Caco-2 (cell line): ENCODE measurements around the gene UGT1A5. TPM values are rescaled to one million over a fixed set of nuclear protein-coding genes. Genes with fewer than 3 reads are reported as not detected.

Experiments
- BruUV-seq: library from RNA; stranded (reverse); fragments of 400-500 nt; replicated peaks from 2 replicates; lab custom pipeline; 2021; lab: Mats Ljungman, UMichigan
- CTCF ChIA-PET: fragments of 300-600 bp; sonication (Branson Sonifier 250); formaldehyde crosslinking; loops from one replicate; lab custom pipeline; 2022; ENCODE audit warnings: antibody characterized with exemption; lab: Charles Lee
- POLR2A ChIA-PET: fragments of 300-600 bp; sonication (Branson Sonifier 250); formaldehyde crosslinking; loops from one replicate; lab custom pipeline; 2022; ENCODE audit warnings: antibody characterized with exemption; lab: Charles Lee
- DNase-seq, 2 experiments: peaks; one replicate each; pipeline versions ENCODE4 v3.0.0 to v3.0.0-alpha.2; 2020 to 2022
- H3K27me3 ChIP-seq: replicated peaks from 2 replicates; pipeline ENCODE4 v1.6.0; 2011; ENCODE audit warnings: low read length; ENCODE audit not compliant: control insufficient read depth, insufficient read depth
- H3K36me3 ChIP-seq: 2 replicates; pipeline ENCODE4 v1.5.1; 2011; ENCODE audit warnings: low read length; ENCODE audit not compliant: control insufficient read depth, insufficient read depth
- H3K4me1 ChIP-seq: fragments of 250-450 bp; sonication (Bioruptor Pico); 2 replicates; pipeline ENCODE4 v1.5.1; 2020; ENCODE audit warnings: mild to moderate bottlenecking
- H3K4me3 ChIP-seq: 2 replicates; pipeline ENCODE4 v1.5.1; 2011; ENCODE audit warnings: low read depth, mild to moderate bottlenecking, control low read depth, low read length
- H3K9me3 ChIP-seq: fragments of 250-450 bp; sonication (Bioruptor Pico); 2 replicates; pipeline ENCODE4 v1.5.1; 2020; ENCODE audit warnings: mild to moderate bottlenecking, moderate library complexity
- H3K27ac Mint-ChIP-seq: one replicate; pipeline ENCODE4 v1.8.0; 2022; ENCODE audit warnings: mixed read lengths; ENCODE audit not compliant: unreplicated experiment
- H3K27me3 Mint-ChIP-seq: one replicate; pipeline ENCODE4 v1.8.0; 2022; ENCODE audit warnings: mixed read lengths; ENCODE audit not compliant: insufficient read depth, unreplicated experiment
- H3K36me3 Mint-ChIP-seq: one replicate; pipeline ENCODE4 v1.8.0; 2022; ENCODE audit warnings: mild to moderate bottlenecking, mixed read lengths; ENCODE audit not compliant: insufficient read depth, unreplicated experiment
- H3K4me1 Mint-ChIP-seq: one replicate; pipeline ENCODE4 v1.8.0; 2022; ENCODE audit warnings: low read depth, mixed read lengths; ENCODE audit not compliant: unreplicated experiment
- H3K4me3 Mint-ChIP-seq: one replicate; pipeline ENCODE4 v1.8.0; 2022; ENCODE audit warnings: mild to moderate bottlenecking, moderate library complexity, mixed read lengths; ENCODE audit not compliant: unreplicated experiment
- H3K9me3 Mint-ChIP-seq: one replicate; pipeline ENCODE4 v1.8.0; 2022; ENCODE audit warnings: mixed read lengths; ENCODE audit not compliant: unreplicated experiment
- intact Hi-C: fragments of 100-400 bp; cut with micrococcal nuclease; formaldehyde crosslinking; loops from one replicate; pipeline ENCODE4 v1.10.0; 2022; ENCODE audit not compliant: unreplicated experiment
- total RNA-seq: library from RNA; stranded (reverse); gene quantifications from 2 replicates; pipeline ENCODE4 v1.2.3, GENCODE V29; 2022
- TF ChIP-seq, protein P1 (sequence below), 2 experiments: fragments of 200-600 bp in 1 of 2; IDR thresholded peaks; 1 replicate in 1 of 2; 2 replicates in 1 of 2; pipeline versions ENCODE4 v1.5.1 to v1.8.0; 2011 to 2022; ENCODE audit warnings: antibody characterized with exemption in 1 of 2, control low read depth in 1 of 2, inconsistent platforms in 1 of 2, low read depth in 1 of 2, low read length in 1 of 2, mild to moderate bottlenecking in 1 of 2, moderate library complexity in 1 of 2; ENCODE audit not compliant: insufficient read depth in 1 of 2, severe bottlenecking in 1 of 2, unreplicated experiment in 1 of 2

Gene UGT1A5
- total RNA-seq, 1 experiment from 2014 or later, result 1.2 TPM

DNA sequence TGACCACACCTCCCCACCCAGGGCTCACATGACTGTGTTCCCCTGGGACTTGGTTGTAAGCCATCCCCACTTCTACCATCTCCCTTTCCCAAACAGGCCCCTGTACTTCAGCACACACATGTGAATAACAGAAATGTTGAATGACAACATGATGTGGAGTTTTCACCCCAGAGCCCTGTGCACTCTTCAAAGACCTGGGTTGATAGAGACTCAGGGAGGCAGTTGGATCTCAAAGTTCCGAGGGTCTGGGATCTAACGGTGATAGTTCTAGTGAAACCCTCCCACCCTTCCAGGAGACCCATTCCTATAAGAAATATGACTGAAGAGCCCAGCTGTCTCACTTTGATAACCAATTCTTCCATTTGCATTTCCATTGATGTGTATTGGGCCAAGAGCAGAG, 65.3 kb downstream of the UGT1A5 start, which contains the start of gene MROH2A:
MROH2A (plus strand) TSS at position 301 of the 400 bp plus-strand sequence. CDS start 1,029 bp downstream, outside the sequence.
- no peaks in the 10 kb centered on the region for H3K36me3 ChIP-seq
- no peak within 1 kb of the TSS for H3K27ac Mint-ChIP-seq
- ChIA-PET POLR2A (no interaction called here), CTCF (no interaction called here)
- no peaks in the 10 kb centered on the region for H3K9me3 ChIP-seq
- H3K36me3 Mint-ChIP-seq, result peaks cover 17% of the 10 kb centered on the region
- H3K27me3 ChIP-seq, result no peaks in the 10 kb centered on the region
- H3K4me3 Mint-ChIP-seq, result no peak within 1 kb of the TSS
- no peak for DNase-seq
- no peaks in the 10 kb centered on the region for H3K27me3 Mint-ChIP-seq
- H3K4me1 Mint-ChIP-seq, result no peaks in the 10 kb centered on the region
- TF ChIP-seq, protein P1, sequence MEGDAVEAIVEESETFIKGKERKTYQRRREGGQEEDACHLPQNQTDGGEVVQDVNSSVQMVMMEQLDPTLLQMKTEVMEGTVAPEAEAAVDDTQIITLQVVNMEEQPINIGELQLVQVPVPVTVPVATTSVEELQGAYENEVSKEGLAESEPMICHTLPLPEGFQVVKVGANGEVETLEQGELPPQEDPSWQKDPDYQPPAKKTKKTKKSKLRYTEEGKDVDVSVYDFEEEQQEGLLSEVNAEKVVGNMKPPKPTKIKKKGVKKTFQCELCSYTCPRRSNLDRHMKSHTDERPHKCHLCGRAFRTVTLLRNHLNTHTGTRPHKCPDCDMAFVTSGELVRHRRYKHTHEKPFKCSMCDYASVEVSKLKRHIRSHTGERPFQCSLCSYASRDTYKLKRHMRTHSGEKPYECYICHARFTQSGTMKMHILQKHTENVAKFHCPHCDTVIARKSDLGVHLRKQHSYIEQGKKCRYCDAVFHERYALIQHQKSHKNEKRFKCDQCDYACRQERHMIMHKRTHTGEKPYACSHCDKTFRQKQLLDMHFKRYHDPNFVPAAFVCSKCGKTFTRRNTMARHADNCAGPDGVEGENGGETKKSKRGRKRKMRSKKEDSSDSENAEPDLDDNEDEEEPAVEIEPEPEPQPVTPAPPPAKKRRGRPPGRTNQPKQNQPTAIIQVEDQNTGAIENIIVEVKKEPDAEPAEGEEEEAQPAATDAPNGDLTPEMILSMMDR (IDR thresholded peaks at IDR 0.05; ENCODE audit: insufficient read depth in 1 of 2, low read depth in 1 of 2, low read length in 1 of 2, severe bottlenecking in 1 of 2, unreplicated experiment in 1 of 2), result no peak
- BruUV-seq, result no TSS peak
- peaks cover 10% of the 10 kb centered on the region for H3K9me3 Mint-ChIP-seq
- H3K4me1 ChIP-seq, result no peaks in the 10 kb centered on the region
- H3K4me3 ChIP-seq, result no peak within 1 kb of the TSS
- intact Hi-C loops, result no loop called here

DNA sequence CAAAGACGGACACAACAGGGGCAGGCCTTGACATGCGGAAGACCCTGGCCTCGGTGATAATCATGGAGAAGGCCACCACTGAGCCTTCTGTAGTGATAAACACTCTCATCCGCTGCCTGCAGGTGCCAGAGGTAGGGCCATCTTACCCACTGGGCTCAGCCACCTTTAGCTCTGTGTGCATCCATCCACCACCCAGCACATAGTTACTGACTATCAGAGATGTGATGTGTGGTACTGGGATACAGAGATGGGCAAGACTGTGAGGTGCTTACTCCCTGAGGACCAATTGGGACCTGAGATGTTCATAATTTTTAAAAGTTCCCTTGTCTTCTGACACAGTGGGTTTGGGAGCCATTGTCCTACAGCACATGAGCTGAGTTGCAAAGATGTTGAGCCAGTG, 67.0 kb downstream of the UGT1A5 start:
- Mint-ChIP-seq H3K4me3 (no peak overlapping the region), H3K27me3 (no peaks in the 10 kb centered on the region)

DNA sequence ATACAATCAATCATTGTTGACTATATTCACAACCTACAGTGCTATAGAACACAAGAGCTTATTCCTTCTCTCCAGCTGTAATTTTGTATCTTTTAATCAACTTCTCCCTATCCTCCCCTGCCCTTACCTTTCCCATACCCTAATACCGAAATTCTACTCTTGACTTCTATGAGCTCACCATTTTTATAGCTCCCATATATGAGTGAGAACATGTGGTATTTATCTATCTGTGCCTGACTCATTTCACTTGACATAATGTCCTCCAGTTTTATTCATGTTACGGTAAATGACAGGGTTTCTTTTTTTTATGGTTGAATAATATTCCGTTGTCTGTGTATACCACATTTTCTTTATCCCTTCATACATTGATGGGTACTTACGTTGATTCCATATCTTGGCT, 68.1 kb downstream of the UGT1A5 start:
- Histone ChIP-seq H3K4me3 (no peak overlapping the region), H3K27me3 (no peaks in the 10 kb centered on the region), H3K4me1 (no peaks in the 10 kb centered on the region), H3K9me3 (no peaks in the 10 kb centered on the region), H3K36me3 (no peaks in the 10 kb centered on the region)
- peaks cover 5% of the 10 kb centered on the region for H3K9me3 Mint-ChIP-seq
- ChIA-PET POLR2A (no interaction called here), CTCF (no interaction called here)
- no TSS peak for BruUV-seq
- no peak overlapping the region for H3K27ac Mint-ChIP-seq
- no peak for DNase-seq
- H3K27me3 Mint-ChIP-seq, result no peaks in the 10 kb centered on the region
- intact Hi-C loops, result no loop called here
- H3K4me1 Mint-ChIP-seq, result no peaks in the 10 kb centered on the region
- TF ChIP-seq, protein P1 (IDR thresholded peaks at IDR 0.05; ENCODE audit: insufficient read depth in 1 of 2, low read depth in 1 of 2, low read length in 1 of 2, severe bottlenecking in 1 of 2, unreplicated experiment in 1 of 2), result no peak
- H3K4me3 Mint-ChIP-seq, result no peak overlapping the region
- H3K36me3 Mint-ChIP-seq, result peaks cover 10% of the 10 kb centered on the region

More for the DNA sequence above, 67.0 kb downstream of the UGT1A5 start:
- no peaks in the 10 kb centered on the region for H3K36me3 ChIP-seq
- peaks cover 10% of the 10 kb centered on the region for H3K9me3 Mint-ChIP-seq
- ChIA-PET CTCF (no interaction called here), POLR2A (no interaction called here)
- intact Hi-C loops, result no loop called here
- H3K27me3 ChIP-seq, result no peaks in the 10 kb centered on the region
- H3K9me3 ChIP-seq, result no peaks in the 10 kb centered on the region
- no peak overlapping the region for H3K27ac Mint-ChIP-seq
- H3K4me1 ChIP-seq, result no peaks in the 10 kb centered on the region
- no peak overlapping the region for H3K4me3 ChIP-seq
- TF ChIP-seq, protein P1 (IDR thresholded peaks at IDR 0.05; ENCODE audit: insufficient read depth in 1 of 2, low read depth in 1 of 2, low read length in 1 of 2, severe bottlenecking in 1 of 2, unreplicated experiment in 1 of 2), result no peak
- H3K36me3 Mint-ChIP-seq, result peaks cover 17% of the 10 kb centered on the region
- no peaks in the 10 kb centered on the region for H3K4me1 Mint-ChIP-seq
- BruUV-seq, result no TSS peak
- DNase-seq, result no peak
